GM19397 (cell line): ENCODE results near the gene RPUSD1.
"Not testable (repeated sequence)": the region's sequence is repeated elsewhere in the genome, so short reads cannot be mapped to it uniquely, and the experiment has no call there.

Experiments used
- ATAC-seq: cut with Tn5 transposase; IDR thresholded peaks from one replicate; pipeline ENCODE4 v1.9.1; 2021; ENCODE audit warnings: mild to moderate bottlenecking, moderate library complexity; ENCODE audit not compliant: unreplicated experiment

RPUSD1 gene, protein sequence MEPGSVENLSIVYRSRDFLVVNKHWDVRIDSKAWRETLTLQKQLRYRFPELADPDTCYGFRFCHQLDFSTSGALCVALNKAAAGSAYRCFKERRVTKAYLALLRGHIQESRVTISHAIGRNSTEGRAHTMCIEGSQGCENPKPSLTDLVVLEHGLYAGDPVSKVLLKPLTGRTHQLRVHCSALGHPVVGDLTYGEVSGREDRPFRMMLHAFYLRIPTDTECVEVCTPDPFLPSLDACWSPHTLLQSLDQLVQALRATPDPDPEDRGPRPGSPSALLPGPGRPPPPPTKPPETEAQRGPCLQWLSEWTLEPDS

DNA sequence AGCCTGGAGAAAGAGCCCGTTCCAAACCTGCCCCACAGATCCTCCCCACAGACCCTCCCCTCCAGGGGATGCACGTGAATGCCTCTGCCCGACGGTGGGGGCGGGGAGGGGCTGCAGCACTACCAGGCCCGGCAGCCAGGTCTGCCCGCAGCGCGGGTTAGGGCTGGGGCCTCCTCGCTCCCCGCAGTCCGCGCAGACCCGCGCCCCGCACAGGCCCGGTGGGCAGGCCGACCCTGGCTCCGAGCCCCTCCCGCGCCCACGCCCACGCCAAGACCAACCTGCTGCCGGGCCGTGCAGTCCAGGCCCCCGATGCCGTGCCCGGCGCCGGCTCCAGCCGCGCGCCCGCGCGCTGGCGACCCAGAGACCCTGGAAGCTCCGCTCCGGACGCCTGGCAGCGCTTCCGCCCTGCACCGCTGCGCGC is at the start of gene RPUSD1:
Gene RPUSD1 (minus strand): TSS at position 404 of the 421 bp plus-strand sequence. CDS start 644 bp downstream, outside the sequence.
- ATAC-seq = no peak

DNA sequence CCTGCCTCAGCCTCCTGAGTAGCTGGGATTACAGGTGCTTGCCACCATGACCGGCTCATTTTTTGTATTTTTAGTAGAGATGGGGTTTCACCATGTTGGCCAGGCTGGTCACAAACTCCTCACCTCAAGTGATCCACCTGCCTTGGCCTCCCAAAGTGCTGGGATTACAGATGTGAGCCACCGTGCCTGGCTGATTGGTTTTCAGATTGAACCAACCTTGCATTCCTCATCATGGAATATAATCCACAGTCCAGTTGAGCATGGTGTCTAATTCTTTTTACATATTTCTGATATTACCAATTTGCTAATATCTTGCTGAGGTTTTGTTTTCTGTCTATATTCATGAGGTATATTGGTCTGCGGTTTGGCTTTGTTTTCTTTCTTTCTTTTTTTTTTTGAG is 48.6 kb upstream of the RPUSD1 start:
- not testable (repeated sequence) for ATAC-seq

DNA sequence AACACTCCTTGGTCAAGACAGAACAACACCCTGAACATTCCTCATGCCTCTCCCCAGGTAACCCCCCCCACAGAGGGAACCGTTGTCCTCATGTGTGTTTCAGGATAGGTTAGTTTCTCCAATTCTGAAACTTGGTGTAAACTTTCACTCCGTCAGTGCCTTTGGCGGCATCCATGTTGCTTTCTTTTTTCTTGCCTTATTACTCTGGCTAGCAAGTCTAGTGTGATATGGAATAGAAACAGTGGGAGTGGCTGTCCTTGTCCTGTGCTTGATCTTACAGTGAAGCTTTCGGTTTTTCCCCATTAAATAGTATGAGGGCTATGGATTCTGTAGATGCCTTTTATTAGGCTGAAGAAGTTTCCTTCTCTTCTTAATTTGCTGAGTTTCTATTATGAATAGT is 48.0 kb upstream of the RPUSD1 start:
- ATAC-seq = no peak

DNA sequence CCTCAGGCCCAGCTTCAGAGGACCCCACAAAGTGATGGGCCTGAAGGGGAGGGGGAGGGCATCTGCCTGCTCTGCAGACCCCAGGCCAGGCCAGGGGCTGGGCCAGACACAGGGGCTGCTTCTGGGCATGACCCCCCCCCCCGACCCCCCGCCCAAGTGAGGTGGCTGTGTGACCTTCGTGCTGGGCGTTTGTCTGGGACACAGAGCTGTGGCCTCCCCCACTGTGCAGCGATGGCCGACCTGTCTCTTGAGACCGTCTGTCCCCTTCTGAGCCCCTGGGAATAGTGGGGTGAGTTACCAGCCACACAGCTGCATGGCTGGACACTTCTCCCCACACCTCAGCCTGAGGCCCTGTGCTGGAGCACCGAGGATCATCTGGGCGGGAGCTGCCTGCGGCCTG is 47.2 kb upstream of the RPUSD1 start:
- no peak for ATAC-seq

DNA sequence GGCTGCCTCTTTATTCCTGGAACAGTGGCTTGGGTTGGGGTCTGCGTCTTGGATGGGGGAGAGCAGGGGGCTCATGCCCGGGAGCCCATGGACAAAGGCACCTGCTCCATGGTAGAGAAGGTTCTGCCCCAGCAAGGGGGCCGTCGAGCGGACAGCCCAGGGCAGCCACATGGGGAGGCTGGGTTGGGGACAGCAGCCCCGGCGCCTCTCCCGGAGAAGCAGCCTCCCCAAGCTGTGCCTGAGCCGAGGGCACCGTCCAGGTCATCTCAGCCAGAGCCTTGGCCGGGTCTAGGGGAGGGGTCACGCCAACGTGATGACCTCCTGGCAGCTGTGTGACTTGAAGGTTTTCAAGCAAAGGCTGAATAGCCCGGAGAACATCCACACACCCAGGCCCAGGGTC is 45.2 kb upstream of the RPUSD1 start:
- ATAC-seq = no peak

DNA sequence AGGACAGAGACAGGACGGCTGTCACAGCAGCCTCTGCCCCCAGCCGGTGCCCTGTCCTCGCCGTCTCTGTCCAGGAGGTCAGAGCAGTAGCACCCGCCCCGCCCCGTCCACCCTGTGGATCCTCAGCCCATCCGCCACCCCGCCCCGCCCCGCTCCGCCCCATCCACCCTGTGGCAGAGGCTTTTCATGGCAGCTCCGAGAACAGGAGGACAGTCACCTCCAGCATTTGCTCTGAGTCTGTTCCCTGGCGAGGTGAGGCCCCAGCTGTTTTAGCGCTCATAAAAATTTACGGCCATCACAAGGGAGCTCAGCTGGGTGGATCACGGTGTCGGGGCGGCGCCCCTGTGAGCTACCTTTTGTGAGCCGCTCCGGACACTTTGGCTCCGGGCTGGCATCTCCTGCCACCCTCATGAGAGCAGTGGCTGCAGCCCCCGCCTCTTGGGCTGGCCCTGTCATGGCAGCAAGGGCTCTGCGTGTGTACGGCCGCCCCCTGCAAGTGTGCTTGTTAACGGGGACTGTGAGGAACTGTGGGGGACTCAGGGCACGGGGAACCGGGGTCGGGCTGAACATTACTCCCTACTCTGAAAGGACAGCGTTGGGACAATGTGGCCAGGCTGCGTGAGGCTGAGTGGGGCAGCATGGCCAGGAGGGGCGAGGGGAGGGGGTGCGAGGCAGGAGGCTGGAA is 44.6 kb upstream of the RPUSD1 start:
- no peak for ATAC-seq

DNA sequence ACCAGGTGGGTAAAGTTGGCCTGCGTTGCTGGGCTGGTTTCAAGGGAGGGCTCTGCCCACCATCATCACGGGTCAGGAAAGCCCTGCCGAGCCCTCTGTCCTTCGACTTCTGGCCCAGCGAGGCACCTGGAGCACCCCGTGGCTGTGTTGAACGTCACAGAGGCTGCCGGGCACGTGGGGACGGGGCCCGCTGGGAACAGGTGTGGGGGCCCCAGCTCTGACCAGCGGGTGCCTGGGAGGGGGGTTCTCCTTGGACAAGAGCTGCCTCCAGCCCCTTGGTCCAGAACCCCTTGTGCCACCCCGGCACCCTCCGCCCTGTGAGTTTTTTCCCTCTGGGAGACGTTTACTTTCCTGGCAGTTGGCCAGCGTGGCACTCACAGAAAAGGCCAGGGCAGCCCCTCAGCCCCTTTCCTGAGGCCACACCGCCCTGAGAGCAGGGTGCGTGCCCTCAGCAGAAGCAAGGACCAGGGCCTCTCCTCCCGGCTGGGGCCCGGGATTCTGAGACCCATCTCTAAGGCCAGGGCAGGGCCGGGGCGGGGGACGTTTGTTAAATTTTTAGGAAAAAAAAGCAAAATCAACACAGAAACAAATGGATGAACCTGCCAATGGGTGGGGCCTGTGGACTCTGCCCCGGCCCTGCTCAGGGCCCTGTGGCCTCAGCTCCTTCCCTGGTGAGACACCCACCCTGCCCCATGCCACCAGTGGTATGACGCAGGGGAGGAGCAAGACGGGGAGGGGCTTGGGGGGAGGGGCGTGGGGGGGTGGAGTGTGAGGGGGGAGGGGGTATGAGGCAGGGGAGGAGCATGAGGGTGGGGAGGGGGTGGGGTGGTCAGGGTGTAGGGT is 43.6 kb upstream of the RPUSD1 start:
- no peak for ATAC-seq

DNA sequence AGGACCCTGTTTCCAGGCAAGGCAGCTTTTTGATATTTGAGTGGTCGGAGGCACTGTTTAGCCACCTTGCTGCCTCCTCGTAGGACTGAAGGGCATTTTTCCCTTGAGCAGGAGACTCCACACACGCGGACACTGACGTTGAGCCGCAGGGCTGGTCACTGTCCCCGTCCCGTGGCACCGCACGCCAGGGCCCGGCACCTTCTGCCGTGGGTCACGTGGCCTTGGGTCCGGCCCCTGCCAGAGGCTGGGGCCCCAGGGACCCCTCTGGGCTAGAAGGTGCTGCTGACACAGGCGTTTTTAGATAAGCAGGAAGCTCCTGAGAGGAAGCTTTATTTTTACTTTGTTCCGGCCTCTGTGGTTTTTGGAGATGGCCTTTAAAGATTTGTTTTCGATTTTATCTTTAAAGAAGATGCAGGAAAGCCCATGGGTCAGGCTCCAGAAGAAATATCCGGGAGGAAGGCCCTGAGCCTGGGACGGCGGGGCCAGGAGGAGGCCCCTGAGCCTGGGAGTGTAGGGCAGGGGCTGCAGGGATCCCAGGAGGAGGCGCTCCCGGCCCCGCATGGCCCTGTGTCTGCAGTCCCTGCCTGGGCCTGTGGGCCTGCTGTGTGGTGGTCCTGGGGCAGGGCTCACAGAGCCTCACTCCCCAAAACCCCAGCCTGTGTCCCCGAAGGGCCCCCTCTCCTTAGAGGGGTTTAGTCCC is 42.8 kb upstream of the RPUSD1 start:
- no peak for ATAC-seq

DNA sequence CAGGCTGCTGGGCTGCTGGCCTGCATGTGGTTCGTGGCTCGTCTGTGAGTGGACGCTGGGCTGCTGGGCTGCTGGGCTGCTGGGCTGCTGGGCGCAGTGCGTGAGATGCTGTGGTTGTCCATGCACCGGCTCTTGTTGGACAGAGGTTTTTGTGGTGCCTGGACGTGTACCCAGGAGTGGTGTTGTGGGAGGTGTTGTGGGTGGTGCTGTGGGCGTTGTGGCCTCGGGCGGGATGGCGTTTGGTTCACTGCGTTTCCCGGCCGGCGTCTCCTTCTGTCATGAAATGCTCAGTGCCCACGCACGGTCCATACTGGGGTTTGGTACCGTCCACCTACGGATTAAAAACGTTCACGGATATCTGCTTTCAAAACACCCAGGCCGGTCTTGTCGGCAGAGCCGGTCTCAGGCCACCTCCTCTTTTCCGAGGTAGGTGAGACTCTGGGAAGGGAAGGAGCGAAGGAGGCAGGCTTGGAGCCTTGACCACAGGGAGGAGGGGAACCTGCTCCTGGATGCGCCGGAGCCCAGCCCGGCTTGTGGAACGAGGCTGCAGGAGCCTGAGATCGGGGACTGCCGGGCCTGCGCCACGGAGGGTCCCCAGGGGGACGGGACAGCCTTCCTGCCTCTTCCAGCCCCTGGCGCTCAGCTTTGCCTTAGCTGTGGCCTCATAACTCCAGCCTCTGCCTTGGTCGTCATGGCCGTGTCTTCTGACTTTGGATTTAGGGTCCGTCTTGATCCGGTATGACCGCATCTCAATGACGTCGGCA is 42.1 kb upstream of the RPUSD1 start:
- no peak for ATAC-seq

DNA sequence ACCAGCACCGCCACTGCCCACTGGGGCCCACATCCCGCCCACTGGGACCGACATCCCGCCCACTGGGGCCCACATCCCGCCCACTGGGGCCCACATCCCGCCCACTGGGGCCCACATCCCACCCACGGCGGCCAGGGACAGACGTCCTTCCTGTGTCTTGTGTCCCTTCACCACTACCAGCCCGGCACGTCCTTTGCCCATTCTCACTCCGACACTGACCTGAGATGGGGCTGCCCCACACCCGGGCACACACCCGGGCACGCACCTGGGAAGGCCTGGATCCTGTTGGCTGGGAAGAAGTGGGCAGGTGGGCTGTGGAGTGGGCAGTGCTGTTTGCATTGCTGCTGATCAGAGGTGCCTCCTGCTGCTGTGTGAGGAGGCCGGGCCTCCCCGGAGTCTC is 40.7 kb upstream of the RPUSD1 start:
- no peak for ATAC-seq

DNA sequence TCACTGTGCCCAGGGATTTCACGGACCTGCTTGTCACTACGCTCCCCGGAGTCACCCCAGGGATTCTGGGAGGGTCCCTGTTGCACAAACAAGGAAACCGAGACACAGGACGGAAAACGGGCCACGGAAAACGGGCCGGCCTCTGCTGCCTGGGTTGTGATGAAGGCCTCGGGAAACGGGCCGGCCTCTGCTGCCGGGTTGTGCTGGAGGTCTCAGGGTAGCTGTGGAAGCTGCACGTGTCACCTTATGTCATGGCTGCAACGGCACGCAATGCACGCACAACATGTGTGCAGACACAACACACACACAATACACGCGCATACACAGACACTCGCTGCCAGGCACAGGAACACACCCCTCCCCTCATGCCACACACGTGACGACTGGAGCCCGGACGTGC is 39.3 kb upstream of the RPUSD1 start:
- no peak for ATAC-seq

DNA sequence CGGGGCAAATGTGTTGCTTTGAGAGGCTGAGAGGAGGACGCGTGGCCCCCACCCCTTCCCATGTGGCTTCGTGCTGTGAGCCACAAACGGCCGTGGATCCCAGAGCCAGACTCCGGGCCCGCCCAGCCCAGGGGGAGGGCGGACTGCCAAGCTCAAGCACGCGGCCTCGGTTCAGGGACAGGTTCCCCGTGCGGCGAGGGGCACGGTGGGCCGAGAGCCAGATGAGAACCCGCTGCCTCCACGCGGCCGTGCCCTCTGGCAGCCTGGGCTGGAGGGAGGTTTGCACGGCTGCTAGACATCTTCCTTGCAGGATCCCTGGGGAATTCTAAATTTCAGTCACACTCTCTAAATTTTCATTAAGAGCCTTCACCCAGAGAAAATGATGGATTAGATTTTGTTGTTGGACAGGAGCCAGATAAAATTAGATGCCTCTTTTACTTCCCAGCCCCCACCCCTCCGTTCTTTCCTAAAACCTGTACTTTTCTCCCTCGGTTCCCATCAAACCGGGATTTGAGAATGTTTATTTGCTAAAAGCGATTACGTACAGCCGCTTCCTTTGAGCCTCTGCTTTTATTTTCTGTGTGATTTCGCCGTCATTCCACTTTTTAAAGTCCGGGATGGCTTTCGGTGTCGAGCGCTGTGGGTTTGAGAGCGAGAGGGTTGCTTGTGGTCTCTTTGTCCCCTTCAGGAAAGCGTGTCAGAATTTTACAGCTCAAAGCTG is 37.3 kb upstream of the RPUSD1 start:
- ATAC-seq = no peak

DNA sequence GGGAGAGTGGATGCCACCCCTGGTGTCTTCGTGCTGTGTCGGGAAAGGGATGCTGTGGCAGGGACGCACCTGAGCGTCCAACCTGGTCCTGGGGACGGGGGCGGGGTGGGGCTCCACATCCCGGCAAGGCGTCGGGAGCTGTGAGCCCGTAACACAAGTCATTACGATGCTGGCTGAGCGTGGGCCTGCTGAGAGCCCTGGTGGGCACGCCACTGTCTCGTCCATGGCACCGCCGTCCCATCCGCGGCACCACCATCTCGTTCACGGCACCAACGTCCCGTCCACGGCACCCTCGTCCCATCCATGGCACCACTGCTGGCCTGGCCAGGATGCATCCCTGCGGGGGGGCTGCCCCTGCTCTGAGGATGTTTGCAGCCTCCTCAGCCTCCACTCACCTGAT is 36.4 kb upstream of the RPUSD1 start:
- ATAC-seq = no peak

DNA sequence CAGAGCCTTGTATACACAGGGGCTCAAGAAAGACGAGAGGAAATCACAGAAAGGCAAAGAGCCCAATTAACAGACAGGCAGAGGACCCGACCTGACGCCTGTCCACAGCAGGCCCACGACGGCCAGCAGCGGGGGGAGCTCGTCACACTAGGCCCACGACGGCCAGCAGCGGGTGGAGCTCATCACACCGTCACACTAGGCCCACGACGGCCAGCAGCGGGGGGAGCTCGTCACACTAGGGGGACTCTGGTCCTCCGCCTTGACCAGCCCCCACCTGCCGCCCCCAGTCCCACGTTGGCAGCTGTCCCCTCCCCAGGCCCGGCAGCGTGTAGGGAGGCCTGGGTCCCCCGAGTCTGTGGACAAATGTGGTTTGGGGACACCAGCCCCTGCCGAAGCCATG is 36.0 kb upstream of the RPUSD1 start:
- no peak for ATAC-seq

DNA sequence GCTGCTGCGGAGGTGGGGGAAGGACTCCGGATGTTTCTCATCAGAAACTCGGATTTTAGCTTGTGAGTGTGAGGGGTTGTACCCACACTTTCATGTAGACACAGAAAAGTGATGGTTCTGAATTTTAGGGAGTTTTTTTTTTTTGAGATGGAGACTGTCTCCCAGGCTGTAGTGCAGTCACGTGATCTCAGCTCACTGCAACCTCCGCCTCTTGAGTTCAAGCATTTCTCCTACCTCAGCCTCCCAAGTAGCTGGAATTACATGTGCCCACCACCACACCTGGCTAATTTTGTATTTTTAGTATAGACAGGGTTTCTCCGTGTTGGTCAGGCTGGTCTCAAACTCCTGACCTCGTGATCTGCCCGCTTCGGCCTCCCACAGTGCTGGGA is 34.7 kb upstream of the RPUSD1 start:
- no peak for ATAC-seq

DNA sequence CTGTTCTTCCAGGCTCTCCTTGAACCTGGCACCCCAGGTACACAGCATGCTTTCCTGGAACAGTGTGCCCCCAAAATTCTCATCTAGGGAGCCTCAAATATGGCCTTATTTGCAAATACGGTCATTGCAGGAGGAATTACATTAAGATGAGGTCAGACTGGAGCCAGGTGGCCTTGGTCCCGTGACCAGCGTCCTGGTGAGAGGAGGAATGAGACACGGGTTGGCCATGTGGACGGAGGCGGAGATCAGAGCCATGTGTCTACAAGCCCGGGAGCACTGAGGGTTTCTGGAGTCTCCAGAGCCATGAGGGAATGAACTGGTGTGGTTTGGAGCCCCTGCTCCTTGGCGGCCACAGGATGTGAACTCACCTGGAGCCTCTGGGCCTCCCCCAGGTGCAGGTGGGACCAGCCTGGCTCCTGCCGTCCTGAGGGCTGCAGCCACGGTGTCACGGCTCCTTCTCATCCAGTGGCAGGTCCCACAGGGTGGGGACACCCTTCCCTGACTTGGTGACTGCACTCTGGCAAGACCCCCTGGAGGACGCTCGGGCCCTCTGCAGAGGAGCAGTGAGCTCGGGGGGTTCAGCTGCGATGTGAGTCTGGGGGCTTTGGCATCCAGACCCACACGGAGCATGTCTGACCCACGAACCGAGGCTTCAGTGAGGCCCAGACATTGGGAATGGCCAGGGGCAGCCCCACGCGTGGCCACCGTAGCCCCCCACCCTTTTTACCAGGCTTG is 34.2 kb upstream of the RPUSD1 start:
- ATAC-seq = no peak

DNA sequence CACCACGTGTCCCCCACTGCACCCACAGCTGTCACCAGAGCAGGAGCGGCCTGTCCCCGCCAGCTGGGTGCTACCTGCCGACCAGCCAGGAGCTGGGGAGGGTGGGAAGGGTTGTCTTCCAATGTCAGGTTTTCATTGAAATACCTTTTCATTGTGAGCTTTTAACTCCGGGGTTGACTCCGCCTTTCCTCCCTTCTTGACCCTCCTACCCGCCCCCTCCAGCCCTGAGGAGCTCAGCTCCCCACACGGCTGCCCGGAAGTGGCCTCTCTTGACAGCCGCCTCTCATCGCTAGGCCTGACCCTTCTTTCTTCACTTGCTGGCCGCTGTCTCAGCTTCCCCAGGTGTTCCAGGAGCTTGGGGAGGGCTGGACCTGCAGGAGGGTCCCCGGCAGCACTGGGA is 33.6 kb upstream of the RPUSD1 start:
- no peak for ATAC-seq

DNA sequence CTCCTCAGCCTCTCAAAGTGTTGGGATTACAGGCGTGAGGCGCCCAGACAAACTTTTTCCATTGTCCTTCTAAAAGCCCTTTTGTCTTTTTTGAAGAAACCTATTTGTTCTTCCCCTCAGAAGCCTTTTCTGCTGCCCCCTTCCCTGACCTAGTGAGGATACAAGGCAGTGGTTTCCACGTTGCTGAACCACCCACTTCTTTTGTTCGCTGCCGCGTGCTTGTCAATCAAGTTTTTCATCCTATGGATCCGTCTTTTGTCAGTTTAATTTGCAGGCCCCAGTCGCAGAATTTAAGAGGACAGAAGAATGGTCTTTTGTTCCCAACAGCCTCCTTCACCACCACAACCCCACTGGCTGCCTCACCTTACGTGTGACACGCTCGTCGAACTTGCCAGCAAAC is 32.6 kb upstream of the RPUSD1 start:
- ATAC-seq = no peak

DNA sequence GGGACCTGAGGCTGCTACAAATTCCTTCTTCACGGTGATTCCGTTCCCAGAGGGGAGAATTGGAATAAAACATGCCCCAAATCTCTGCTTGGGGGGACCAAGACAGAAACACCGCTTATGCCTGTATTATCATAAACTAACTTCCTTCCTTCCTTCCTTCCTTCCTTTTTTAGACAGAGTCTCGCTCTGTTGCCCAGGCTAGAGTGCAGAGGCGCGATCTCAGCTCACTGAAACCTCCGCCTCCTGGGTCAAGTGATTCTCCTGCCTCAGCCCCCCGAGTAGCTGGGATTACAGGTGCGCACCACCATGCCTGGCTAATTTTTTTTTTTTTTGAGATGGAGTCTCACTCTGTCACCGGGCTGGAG is 31.8 kb upstream of the RPUSD1 start:
- not testable (repeated sequence) for ATAC-seq
